ENCODE data around the gene BIN1.

Gene BIN1

GRCh38 chr2:127000937-127001336 is 106.0 kb downstream of the BIN1 start:
- no peak for DNase-seq

GRCh38 chr2:127000194-127000593 is 106.8 kb downstream of the BIN1 start:
- DNase-seq = no peak

GRCh38 chr2:126999106-126999756 is 107.7 kb downstream of the BIN1 start:
- no peak for DNase-seq

GRCh38 chr2:126998486-126998885 is 108.5 kb downstream of the BIN1 start:
- DNase-seq = no peak

Data from nucleus accumbens (tissue), 56 donors.